K562 (cell line): ENCODE results near the gene ATP6V1G2. TPM values are rescaled to one million over a fixed set of nuclear protein-coding genes. Genes with fewer than 3 reads are reported as not detected.

ENCODE experiments used
- CBFA2T3 ChIP-seq: fragments of 450-650 bp; IDR thresholded peaks from 2 replicates; pipeline ENCODE4 v1.6.1; 2017
- E2F3 ChIP-seq: fragments of 250-450 bp; sonication (Bioruptor Pico); IDR thresholded peaks from 2 replicates; pipeline ENCODE4 v1.4.0; 2020; ENCODE audit warnings: mild to moderate bottlenecking
- ELF4 ChIP-seq: fragments of 450-650 bp; formaldehyde crosslinking; IDR thresholded peaks from 2 replicates; pipeline ENCODE4 v1.4.0; 2022; ENCODE audit warnings: missing genetic modification characterization
- FIP1L1 ChIP-seq: fragments of 200-400 bp; formaldehyde crosslinking; IDR thresholded peaks from 2 replicates; pipeline ENCODE4 v1.6.1; 2018; ENCODE audit warnings: mild to moderate bottlenecking, low read depth, low read length; ENCODE audit not compliant: poor library complexity, severe bottlenecking
- HIVEP1 ChIP-seq: fragments of 250-450 bp; sonication (Bioruptor Pico); IDR thresholded peaks from 2 replicates; pipeline ENCODE4 v1.4.0; 2020; ENCODE audit warnings: mild to moderate bottlenecking
- NFXL1 ChIP-seq: fragments of 450-650 bp; formaldehyde crosslinking; IDR thresholded peaks from 2 replicates; pipeline ENCODE4 v1.4.0; 2021; ENCODE audit warnings: mild to moderate bottlenecking
- POLR2G ChIP-seq: fragments of 200-400 bp; formaldehyde crosslinking; IDR thresholded peaks from 2 replicates; pipeline ENCODE4 v1.6.1; 2017; ENCODE audit warnings: low read depth, mild to moderate bottlenecking, antibody characterized with exemption, low read length, moderate library complexity
- SMARCA5 ChIP-seq: fragments of 450-650 bp; IDR thresholded peaks from 2 replicates; pipeline ENCODE4 v1.6.1; 2016
- SREBF1 ChIP-seq: fragments of 150-350 bp; IDR thresholded peaks from 2 replicates; pipeline ENCODE4 v1.6.1; 2014; ENCODE audit warnings: antibody characterized with exemption, low read depth, low read length, borderline replicate concordance
- THRAP3 ChIP-seq: fragments of 450-650 bp; IDR thresholded peaks from 2 replicates; pipeline ENCODE4 v1.6.1; 2016; ENCODE audit warnings: mild to moderate bottlenecking, inconsistent platforms, borderline replicate concordance
- ZFPM2 ChIP-seq: fragments of 250-450 bp; sonication (Bioruptor Pico); IDR thresholded peaks from 2 replicates; pipeline ENCODE4 v1.5.1; 2022; ENCODE audit warnings: mild to moderate bottlenecking
- ZNF12 ChIP-seq: sonication (generic); formaldehyde crosslinking; IDR thresholded peaks from 2 replicates; pipeline ENCODE4 v1.4.0; 2020; ENCODE audit warnings: mild to moderate bottlenecking, missing genetic modification reagents
- ZNF354B ChIP-seq: fragments of 250-450 bp; sonication (Bioruptor Pico); IDR thresholded peaks from 2 replicates; pipeline ENCODE4 v1.4.0; 2020
- ZNF561 ChIP-seq: fragments of 450-650 bp; formaldehyde crosslinking; conservative IDR thresholded peaks from 2 replicates; pipeline ENCODE4 v1.4.0; 2020; ENCODE audit warnings: mild to moderate bottlenecking, moderate library complexity
- polyA plus RNA-seq, 8 experiments: library from polyadenylated mRNA; depleted of rRNA in 4 of 8; stranded (reverse) in 5 of 8; unstranded in 3 of 8; fragments of >200 nt; fragmentation: Nextera tagmentation in 2 of 8; fragmentation: Illumina TruSeq in 1 of 8; extraction: Ambion mirVana in 2 of 8; extraction: Trizol in 1 of 8; gene quantifications; 2 replicates each; pipeline versions ENCODE4 v1.2.1 to v1.2.3, GENCODE V29; 2011 to 2014; ENCODE audit warnings: inconsistent platforms in 1 of 8, missing spikeins in 1 of 8
- total RNA-seq, 7 experiments: library from RNA; depleted of rRNA in 6 of 7; stranded (reverse); fragments of >200 nt in 6 of 7; fragmentation: Illumina TruSeq in 2 of 7; extraction: Trizol in 2 of 7; gene quantifications; 2 replicates each; pipeline versions ENCODE4 v1.2.1 to v1.2.3, GENCODE V29; 2011 to 2021; ENCODE audit warnings: low replicate concordance in 1 of 7
- TF ChIP-seq, protein P1 (sequence below), 2 experiments: fragments of 200-800 bp in 1 of 2; sonication (Bioruptor generic) in 1 of 2; sonication (generic) in 1 of 2; formaldehyde crosslinking in 1 of 2; IDR thresholded peaks in 1 of 2; conservative IDR thresholded peaks in 1 of 2; 2 replicates each; pipeline versions ENCODE4 v1.5.0 to v1.6.1; 2016 to 2020; ENCODE audit warnings: missing compliant biosample characterization in 1 of 2, missing genetic modification characterization in 1 of 2, missing genetic modification reagents in 1 of 2
- TF ChIP-seq, protein P2 (sequence below): sonication (generic); formaldehyde crosslinking; IDR thresholded peaks from 2 replicates; pipeline ENCODE4 v1.9.0; 2022; ENCODE audit warnings: mild to moderate bottlenecking, missing genetic modification reagents
- TF ChIP-seq, protein P3 (sequence below): fragments of 150-350 bp; IDR thresholded peaks from 2 replicates; pipeline ENCODE4 v1.6.1; 2014; ENCODE audit warnings: low read depth, mild to moderate bottlenecking, low read length, borderline replicate concordance
- TF ChIP-seq, protein P4 (sequence below): fragments of 250-450 bp; sonication (Bioruptor Pico); IDR thresholded peaks from 2 replicates; pipeline ENCODE4 v1.9.0; 2021; ENCODE audit warnings: mild to moderate bottlenecking, inconsistent platforms
- TF ChIP-seq, protein P5 (sequence below): fragments of 450-650 bp; formaldehyde crosslinking; IDR thresholded peaks from 2 replicates; pipeline ENCODE4 v1.4.0; 2022; ENCODE audit warnings: mild to moderate bottlenecking, moderate library complexity

ATP6V1G2 gene
- total and polyA plus RNA-seq, 9 of the 15 experiments (the other 6 are each of a cell fraction or from before 2014, with no cell fraction given): 0.14 to 1.5 (median 0.33) TPM

DNA sequence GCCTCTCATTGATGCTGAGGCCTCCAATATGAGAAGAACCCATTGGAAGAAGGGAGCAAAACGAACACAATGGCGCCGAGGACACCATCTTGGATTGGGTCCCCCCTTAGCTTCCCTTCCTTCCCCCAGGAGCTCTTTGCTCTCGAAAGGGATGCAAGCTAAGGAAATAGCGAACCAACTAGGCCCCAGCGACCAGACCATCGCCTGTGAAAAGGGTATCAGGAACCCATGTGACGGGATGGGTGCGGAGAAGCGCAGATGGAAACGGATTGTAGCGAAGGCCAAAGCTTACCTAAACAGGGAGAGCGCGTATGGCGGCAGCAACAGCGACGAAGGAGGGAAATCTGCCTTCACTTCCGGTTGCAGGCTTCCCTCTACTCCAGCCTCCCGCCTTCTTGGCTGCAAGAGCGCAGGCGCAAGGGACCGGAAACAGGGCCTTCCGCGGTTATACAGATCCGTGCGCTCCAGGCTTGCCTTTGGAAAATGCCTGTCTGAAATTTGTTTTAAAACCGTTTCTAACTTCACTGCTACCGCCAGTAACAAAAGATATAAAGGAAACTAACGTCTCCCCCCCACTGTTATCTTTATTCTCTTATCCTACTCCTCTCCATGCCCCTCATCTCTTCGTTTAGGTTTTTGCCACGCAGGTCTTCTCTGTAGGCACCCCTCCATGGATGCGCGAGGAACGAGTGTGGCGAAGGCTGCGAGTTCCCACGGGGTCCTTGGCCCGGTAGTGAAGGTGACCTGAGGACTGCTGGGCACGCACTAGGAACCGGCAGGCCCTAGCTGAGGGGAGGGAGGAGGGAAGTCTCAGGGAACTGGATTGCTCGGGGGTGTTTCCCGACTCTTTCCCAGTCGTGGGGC lies 4.5 kb downstream of the ATP6V1G2 start, which contains the start of gene DDX39B (continued):
- TF ChIP-seq ZFPM2 (CRISPR knock-in tag): no peak
- TF ChIP-seq, protein P1, sequence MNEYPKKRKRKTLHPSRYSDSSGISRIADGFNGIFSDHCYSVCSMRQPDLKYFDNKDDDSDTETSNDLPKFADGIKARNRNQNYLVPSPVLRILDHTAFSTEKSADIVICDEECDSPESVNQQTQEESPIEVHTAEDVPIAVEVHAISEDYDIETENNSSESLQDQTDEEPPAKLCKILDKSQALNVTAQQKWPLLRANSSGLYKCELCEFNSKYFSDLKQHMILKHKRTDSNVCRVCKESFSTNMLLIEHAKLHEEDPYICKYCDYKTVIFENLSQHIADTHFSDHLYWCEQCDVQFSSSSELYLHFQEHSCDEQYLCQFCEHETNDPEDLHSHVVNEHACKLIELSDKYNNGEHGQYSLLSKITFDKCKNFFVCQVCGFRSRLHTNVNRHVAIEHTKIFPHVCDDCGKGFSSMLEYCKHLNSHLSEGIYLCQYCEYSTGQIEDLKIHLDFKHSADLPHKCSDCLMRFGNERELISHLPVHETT (CRISPR knock-in tag; conservative IDR thresholded peaks at IDR 0.05 in 1 of 2, IDR thresholded peaks at IDR 0.05 in 1 of 2): peak in 1 of 2 experiments; percentile 90; a peak in 2 of 4 replicates
- no peak for TF ChIP-seq FIP1L1
- TF ChIP-seq SMARCA5: no peak
- TF ChIP-seq POLR2G: peak; percentile 93
- TF ChIP-seq, protein P2, sequence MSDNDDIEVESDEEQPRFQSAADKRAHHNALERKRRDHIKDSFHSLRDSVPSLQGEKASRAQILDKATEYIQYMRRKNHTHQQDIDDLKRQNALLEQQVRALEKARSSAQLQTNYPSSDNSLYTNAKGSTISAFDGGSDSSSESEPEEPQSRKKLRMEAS (CRISPR knock-in tag): peak; percentile 79
- TF ChIP-seq SREBF1: 0 out of 2 replicates have a peak, but pooled peaks have one; percentile 82
- no peak for TF ChIP-seq NFXL1 (CRISPR knock-in tag)
- TF ChIP-seq ZNF12 (CRISPR knock-in tag): peak; percentile 81; the same call in 1 of the 2 replicates
- TF ChIP-seq ZNF354B (CRISPR knock-in tag): peak; percentile 67
- peak; percentile 92 for TF ChIP-seq ELF4 (CRISPR knock-in tag)
- TF ChIP-seq CBFA2T3: no peak
- TF ChIP-seq E2F3 (CRISPR knock-in tag): peak; percentile 97
- TF ChIP-seq, protein P3, sequence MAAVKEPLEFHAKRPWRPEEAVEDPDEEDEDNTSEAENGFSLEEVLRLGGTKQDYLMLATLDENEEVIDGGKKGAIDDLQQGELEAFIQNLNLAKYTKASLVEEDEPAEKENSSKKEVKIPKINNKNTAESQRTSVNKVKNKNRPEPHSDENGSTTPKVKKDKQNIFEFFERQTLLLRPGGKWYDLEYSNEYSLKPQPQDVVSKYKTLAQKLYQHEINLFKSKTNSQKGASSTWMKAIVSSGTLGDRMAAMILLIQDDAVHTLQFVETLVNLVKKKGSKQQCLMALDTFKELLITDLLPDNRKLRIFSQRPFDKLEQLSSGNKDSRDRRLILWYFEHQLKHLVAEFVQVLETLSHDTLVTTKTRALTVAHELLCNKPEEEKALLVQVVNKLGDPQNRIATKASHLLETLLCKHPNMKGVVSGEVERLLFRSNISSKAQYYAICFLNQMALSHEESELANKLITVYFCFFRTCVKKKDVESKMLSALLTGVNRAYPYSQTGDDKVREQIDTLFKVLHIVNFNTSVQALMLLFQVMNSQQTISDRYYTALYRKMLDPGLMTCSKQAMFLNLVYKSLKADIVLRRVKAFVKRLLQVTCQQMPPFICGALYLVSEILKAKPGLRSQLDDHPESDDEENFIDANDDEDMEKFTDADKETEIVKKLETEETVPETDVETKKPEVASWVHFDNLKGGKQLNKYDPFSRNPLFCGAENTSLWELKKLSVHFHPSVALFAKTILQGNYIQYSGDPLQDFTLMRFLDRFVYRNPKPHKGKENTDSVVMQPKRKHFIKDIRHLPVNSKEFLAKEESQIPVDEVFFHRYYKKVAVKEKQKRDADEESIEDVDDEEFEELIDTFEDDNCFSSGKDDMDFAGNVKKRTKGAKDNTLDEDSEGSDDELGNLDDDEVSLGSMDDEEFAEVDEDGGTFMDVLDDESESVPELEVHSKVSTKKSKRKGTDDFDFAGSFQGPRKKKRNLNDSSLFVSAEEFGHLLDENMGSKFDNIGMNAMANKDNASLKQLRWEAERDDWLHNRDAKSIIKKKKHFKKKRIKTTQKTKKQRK: 0 out of 2 replicates have a peak, but pooled peaks have one; percentile 43
- TF ChIP-seq THRAP3: peak; percentile 88
- no peak for TF ChIP-seq ZNF561 (CRISPR knock-in tag)
- TF ChIP-seq HIVEP1: peak; percentile 30; the same call in 1 of the 2 replicates
- TF ChIP-seq, protein P4, sequence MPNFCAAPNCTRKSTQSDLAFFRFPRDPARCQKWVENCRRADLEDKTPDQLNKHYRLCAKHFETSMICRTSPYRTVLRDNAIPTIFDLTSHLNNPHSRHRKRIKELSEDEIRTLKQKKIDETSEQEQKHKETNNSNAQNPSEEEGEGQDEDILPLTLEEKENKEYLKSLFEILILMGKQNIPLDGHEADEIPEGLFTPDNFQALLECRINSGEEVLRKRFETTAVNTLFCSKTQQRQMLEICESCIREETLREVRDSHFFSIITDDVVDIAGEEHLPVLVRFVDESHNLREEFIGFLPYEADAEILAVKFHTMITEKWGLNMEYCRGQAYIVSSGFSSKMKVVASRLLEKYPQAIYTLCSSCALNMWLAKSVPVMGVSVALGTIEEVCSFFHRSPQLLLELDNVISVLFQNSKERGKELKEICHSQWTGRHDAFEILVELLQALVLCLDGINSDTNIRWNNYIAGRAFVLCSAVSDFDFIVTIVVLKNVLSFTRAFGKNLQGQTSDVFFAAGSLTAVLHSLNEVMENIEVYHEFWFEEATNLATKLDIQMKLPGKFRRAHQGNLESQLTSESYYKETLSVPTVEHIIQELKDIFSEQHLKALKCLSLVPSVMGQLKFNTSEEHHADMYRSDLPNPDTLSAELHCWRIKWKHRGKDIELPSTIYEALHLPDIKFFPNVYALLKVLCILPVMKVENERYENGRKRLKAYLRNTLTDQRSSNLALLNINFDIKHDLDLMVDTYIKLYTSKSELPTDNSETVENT (CRISPR knock-in tag): 0 out of 2 replicates have a peak, but pooled peaks have one; percentile 37
- TF ChIP-seq, protein P5, sequence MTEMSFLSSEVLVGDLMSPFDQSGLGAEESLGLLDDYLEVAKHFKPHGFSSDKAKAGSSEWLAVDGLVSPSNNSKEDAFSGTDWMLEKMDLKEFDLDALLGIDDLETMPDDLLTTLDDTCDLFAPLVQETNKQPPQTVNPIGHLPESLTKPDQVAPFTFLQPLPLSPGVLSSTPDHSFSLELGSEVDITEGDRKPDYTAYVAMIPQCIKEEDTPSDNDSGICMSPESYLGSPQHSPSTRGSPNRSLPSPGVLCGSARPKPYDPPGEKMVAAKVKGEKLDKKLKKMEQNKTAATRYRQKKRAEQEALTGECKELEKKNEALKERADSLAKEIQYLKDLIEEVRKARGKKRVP: peak; percentile 66
